ENCODE data around the gene PSENEN.

The PSENEN gene

GRCh38 chr19:35717665-35718344 is 27.6 kb upstream of the PSENEN start, which contains the start of gene KMT2B:
Gene KMT2B, plus strand, starts transcription at chr19:35718003. Its CDS starts 16 bp downstream, at chr19:35718019.
- Histone ChIP-seq H3K9me2 (replicated peaks; ENCODE audit: low read depth, low read length) (no peaks in the 10 kb centered on the region), H3K9ac (ENCODE audit: low read depth, low read length, poor library complexity, severe bottlenecking) (peak within 1 kb of the TSS; percentile 85), H3K36me3 (ENCODE audit: insufficient read depth, low read length) (peaks cover 10% of the 10 kb centered on the region; the same call in 1 of the 2 replicates), H3K4me1 (ENCODE audit: insufficient read depth, low read length, poor library complexity, severe bottlenecking) (peaks cover 27% of the 10 kb centered on the region), H2AFZ (ENCODE audit: low read length) (peak within 1 kb of the TSS; percentile 89), H4K20me1 (ENCODE audit: insufficient read depth, low read length, poor library complexity, severe bottlenecking) (peaks cover 24% of the 10 kb centered on the region), H3K4me2 (ENCODE audit: low read depth, low read length, poor library complexity, severe bottlenecking) (peak within 1 kb of the TSS; percentile 92), H3K9me3 (ENCODE audit: insufficient read depth, low read depth, low read length) (no peaks in the 10 kb centered on the region), H3K27me3 (ENCODE audit: insufficient read depth, low read length, poor library complexity, severe bottlenecking) (no peaks in the 10 kb centered on the region), H3K4me3 (ENCODE audit: low read length, poor library complexity, severe bottlenecking) (peak within 1 kb of the TSS; percentile 86), H3K79me2 (ENCODE audit: insufficient read depth, low read length) (peaks cover 51% of the 10 kb centered on the region), H3F3A (ENCODE audit: low read depth) (no peaks in the 10 kb centered on the region)
- TF ChIP-seq CTCF (conservative IDR thresholded peaks at IDR 0.05; ENCODE audit: low read length), result no peak
- TF ChIP-seq EZH2phosphoT487 (IDR thresholded peaks at IDR 0.05; ENCODE audit: borderline replicate concordance), result no peak

GRCh38 chr19:35718345-35719041 is 27.0 kb upstream of the PSENEN start:
- H3K4me1 ChIP-seq (ENCODE audit: insufficient read depth, low read length, poor library complexity, severe bottlenecking), result peaks cover 27% of the 10 kb centered on the region
- peaks cover 51% of the 10 kb centered on the region for H3K79me2 ChIP-seq (ENCODE audit: insufficient read depth, low read length)
- H3K9ac ChIP-seq (ENCODE audit: low read depth, low read length, poor library complexity, severe bottlenecking), result peak overlapping the region; percentile 85
- peaks cover 27% of the 10 kb centered on the region for H4K20me1 ChIP-seq (ENCODE audit: insufficient read depth, low read length, poor library complexity, severe bottlenecking)
- no peaks in the 10 kb centered on the region for H3F3A ChIP-seq (ENCODE audit: low read depth)
- no peaks in the 10 kb centered on the region for H3K9me3 ChIP-seq (ENCODE audit: insufficient read depth, low read depth, low read length)
- TF ChIP-seq CTCF (conservative IDR thresholded peaks at IDR 0.05; ENCODE audit: low read length), result no peak
- TF ChIP-seq EZH2phosphoT487 (IDR thresholded peaks at IDR 0.05; ENCODE audit: borderline replicate concordance), result no peak
- H3K9me2 ChIP-seq (replicated peaks; ENCODE audit: low read depth, low read length), result no peaks in the 10 kb centered on the region
- no peak overlapping the region for H2AFZ ChIP-seq (ENCODE audit: low read length)
- H3K36me3 ChIP-seq (ENCODE audit: insufficient read depth, low read length), result peaks cover 17% of the 10 kb centered on the region; the same call in 1 of the 2 replicates
- peak overlapping the region; percentile 86 for H3K4me3 ChIP-seq (ENCODE audit: low read length, poor library complexity, severe bottlenecking)
- H3K27me3 ChIP-seq (ENCODE audit: insufficient read depth, low read length, poor library complexity, severe bottlenecking), result no peaks in the 10 kb centered on the region
- H3K4me2 ChIP-seq (ENCODE audit: low read depth, low read length, poor library complexity, severe bottlenecking), result peak overlapping the region; percentile 92

- Histone ChIP-seq H3K27me3 (ENCODE audit: insufficient read depth, low read length, poor library complexity, severe bottlenecking) (no peaks in the 10 kb centered on the region), H2AFZ (ENCODE audit: low read length) (no peak overlapping the region), H3K36me3 (ENCODE audit: insufficient read depth, low read length) (peaks cover 28% of the 10 kb centered on the region; the same call in 1 of the 2 replicates), H3K9me3 (ENCODE audit: insufficient read depth, low read depth, low read length) (no peaks in the 10 kb centered on the region), H3K9me2 (replicated peaks; ENCODE audit: low read depth, low read length) (no peaks in the 10 kb centered on the region), H3F3A (ENCODE audit: low read depth) (no peaks in the 10 kb centered on the region), H3K4me1 (ENCODE audit: insufficient read depth, low read length, poor library complexity, severe bottlenecking) (peaks cover 27% of the 10 kb centered on the region), H3K4me3 (ENCODE audit: low read length, poor library complexity, severe bottlenecking) (peak overlapping the region; percentile 86), H3K9ac (ENCODE audit: low read depth, low read length, poor library complexity, severe bottlenecking) (peak overlapping the region; percentile 85), H3K4me2 (ENCODE audit: low read depth, low read length, poor library complexity, severe bottlenecking) (peak overlapping the region; percentile 92), H3K79me2 (ENCODE audit: insufficient read depth, low read length) (peaks cover 51% of the 10 kb centered on the region), H4K20me1 (ENCODE audit: insufficient read depth, low read length, poor library complexity, severe bottlenecking) (peaks cover 27% of the 10 kb centered on the region)
- TF ChIP-seq CTCF (conservative IDR thresholded peaks at IDR 0.05; ENCODE audit: low read length) (no peak), EZH2phosphoT487 (IDR thresholded peaks at IDR 0.05; ENCODE audit: borderline replicate concordance) (no peak)
Measured at GRCh38 chr19:35719402-35720162, 25.9 kb upstream of the PSENEN start.

Measured in Loucy (cell line).